ENCODE results near the gene FKBP1A.

FKBP1A gene

GRCh38 chr20:1382670-1383069 lies 10.2 kb downstream of the FKBP1A start:
- DNase-seq: no peak
- H3K23ac ChIP-seq (ENCODE audit: low read length in 2 of 2): no peak overlapping the region
- no peak overlapping the region for H3K27ac ChIP-seq (ENCODE audit: low read length, poor library complexity, severe bottlenecking)
- H2BK5ac ChIP-seq (ENCODE audit: low read depth, low read length, poor library complexity, severe bottlenecking): no peak overlapping the region
- no peaks in the 10 kb centered on the region for H3K27me3 ChIP-seq (ENCODE audit: control insufficient read depth in 1 of 2, insufficient read depth in 1 of 2, low read length in 2 of 2)
- no peaks in the 10 kb centered on the region for H3K9me3 ChIP-seq (ENCODE audit: control insufficient read depth, low read length)
- peak overlapping the region; percentile 76 for H3K9ac ChIP-seq (ENCODE audit: low read length)
- peaks cover 12% of the 10 kb centered on the region for H3K79me1 ChIP-seq (replicated peaks; ENCODE audit: low read length, poor library complexity, severe bottlenecking)
- no peak overlapping the region for H3K4ac ChIP-seq (ENCODE audit: low read depth in 1 of 2, low read length in 2 of 2)
- H3K4me2 ChIP-seq (ENCODE audit: low read length, poor library complexity, severe bottlenecking): no peak overlapping the region
- peaks cover 7 to 23% of the 10 kb centered on the region in 2 experiments for H3K36me3 ChIP-seq (ENCODE audit: control insufficient read depth in 1 of 2, insufficient read depth in 2 of 2, low read depth in 1 of 2, low read length in 2 of 2)
- peaks cover 12% of the 10 kb centered on the region for H3K4me1 ChIP-seq (ENCODE audit: control insufficient read depth, insufficient read depth, low read depth, low read length)
- no peak overlapping the region for H4K8ac ChIP-seq (ENCODE audit: low read length)
- no peak overlapping the region for H3K18ac ChIP-seq (ENCODE audit: low read depth in 1 of 2, low read length in 2 of 2)
- no peak overlapping the region for H2BK12ac ChIP-seq (ENCODE audit: low read length in 2 of 2)
- H2AFZ ChIP-seq (ENCODE audit: low read depth, low read length): no peak overlapping the region
- no peak overlapping the region for H4K91ac ChIP-seq (ENCODE audit: low read length)
- H2BK15ac ChIP-seq (ENCODE audit: low read depth, poor library complexity, severe bottlenecking): no peak overlapping the region
- H3K4me3 ChIP-seq (ENCODE audit: insufficient read depth in 1 of 2, low read depth in 1 of 2, low read length in 2 of 2): peak overlapping the region in 1 of 2 experiments; percentile 30
- no peak overlapping the region for H2BK120ac ChIP-seq (ENCODE audit: low read depth, low read length)
- H2AK5ac ChIP-seq (ENCODE audit: low read length, severe bottlenecking): no peak overlapping the region
- WGBS: 98% methylated on average over 4 of the region's 4 CpGs
- no peak overlapping the region for H3K14ac ChIP-seq (ENCODE audit: low read length in 2 of 2)

GRCh38 chr20:1381753-1382591 lies 10.9 kb downstream of the FKBP1A start:
- no peak overlapping the region for H2AK5ac ChIP-seq (ENCODE audit: low read length, severe bottlenecking)
- WGBS: 92% methylated on average over 4 of the region's 6 CpGs
- peak overlapping the region in 1 of 2 experiments; percentile 30 for H3K4me3 ChIP-seq (ENCODE audit: insufficient read depth in 1 of 2, low read depth in 1 of 2, low read length in 2 of 2)
- no peak overlapping the region for H3K27ac ChIP-seq (ENCODE audit: low read length, poor library complexity, severe bottlenecking)
- H4K91ac ChIP-seq (ENCODE audit: low read length): no peak overlapping the region
- peaks cover 16% of the 10 kb centered on the region for H3K4me1 ChIP-seq (ENCODE audit: control insufficient read depth, insufficient read depth, low read depth, low read length)
- no peak overlapping the region for H2BK5ac ChIP-seq (ENCODE audit: low read depth, low read length, poor library complexity, severe bottlenecking)
- H3K14ac ChIP-seq (ENCODE audit: low read length in 2 of 2): no peak overlapping the region
- peak overlapping the region; percentile 76 for H3K9ac ChIP-seq (ENCODE audit: low read length)
- no peak overlapping the region for H2AFZ ChIP-seq (ENCODE audit: low read depth, low read length)
- no peak overlapping the region for H3K4me2 ChIP-seq (ENCODE audit: low read length, poor library complexity, severe bottlenecking)
- no peak overlapping the region for H2BK15ac ChIP-seq (ENCODE audit: low read depth, poor library complexity, severe bottlenecking)
- no peaks in the 10 kb centered on the region for H3K27me3 ChIP-seq (ENCODE audit: control insufficient read depth in 1 of 2, insufficient read depth in 1 of 2, low read length in 2 of 2)
- H2BK12ac ChIP-seq (ENCODE audit: low read length in 2 of 2): no peak overlapping the region
- H3K36me3 ChIP-seq (ENCODE audit: control insufficient read depth in 1 of 2, insufficient read depth in 2 of 2, low read depth in 1 of 2, low read length in 2 of 2): peaks cover 7 to 23% of the 10 kb centered on the region in 2 experiments
- no peak overlapping the region for H2BK120ac ChIP-seq (ENCODE audit: low read depth, low read length)
- no peak overlapping the region for H3K23ac ChIP-seq (ENCODE audit: low read length in 2 of 2)
- H4K8ac ChIP-seq (ENCODE audit: low read length): no peak overlapping the region
- H3K18ac ChIP-seq (ENCODE audit: low read depth in 1 of 2, low read length in 2 of 2): no peak overlapping the region
- no peak for DNase-seq
- H3K79me1 ChIP-seq (replicated peaks; ENCODE audit: low read length, poor library complexity, severe bottlenecking): peaks cover 12% of the 10 kb centered on the region
- no peaks in the 10 kb centered on the region for H3K9me3 ChIP-seq (ENCODE audit: control insufficient read depth, low read length)
- H3K4ac ChIP-seq (ENCODE audit: low read depth in 1 of 2, low read length in 2 of 2): no peak overlapping the region

- Histone ChIP-seq H3K4me3 (ENCODE audit: insufficient read depth in 1 of 2, low read depth in 1 of 2, low read length in 2 of 2) (no peak overlapping the region), H3K23ac (ENCODE audit: low read length in 2 of 2) (no peak overlapping the region), H3K4ac (ENCODE audit: low read depth in 1 of 2, low read length in 2 of 2) (no peak overlapping the region), H3K27ac (ENCODE audit: low read length, poor library complexity, severe bottlenecking) (no peak overlapping the region), H4K91ac (ENCODE audit: low read length) (no peak overlapping the region), H2AK5ac (ENCODE audit: low read length, severe bottlenecking) (no peak overlapping the region), H3K36me3 (ENCODE audit: control insufficient read depth in 1 of 2, insufficient read depth in 2 of 2, low read depth in 1 of 2, low read length in 2 of 2) (peaks cover under 1 to 18% of the 10 kb centered on the region in 2 experiments), H3K4me2 (ENCODE audit: low read length, poor library complexity, severe bottlenecking) (no peak overlapping the region), H3K9ac (ENCODE audit: low read length) (no peak overlapping the region), H2BK120ac (ENCODE audit: low read depth, low read length) (no peak overlapping the region), H3K79me1 (replicated peaks; ENCODE audit: low read length, poor library complexity, severe bottlenecking) (peaks cover 10% of the 10 kb centered on the region), H4K8ac (ENCODE audit: low read length) (no peak overlapping the region), H2BK5ac (ENCODE audit: low read depth, low read length, poor library complexity, severe bottlenecking) (no peak overlapping the region), H2BK15ac (ENCODE audit: low read depth, poor library complexity, severe bottlenecking) (no peak overlapping the region), H2AFZ (ENCODE audit: low read depth, low read length) (no peak overlapping the region), H2BK12ac (ENCODE audit: low read length in 2 of 2) (no peak overlapping the region), H3K18ac (ENCODE audit: low read depth in 1 of 2, low read length in 2 of 2) (no peak overlapping the region), H3K4me1 (ENCODE audit: control insufficient read depth, insufficient read depth, low read depth, low read length) (peaks cover 23% of the 10 kb centered on the region), H3K27me3 (ENCODE audit: control insufficient read depth in 1 of 2, insufficient read depth in 1 of 2, low read length in 2 of 2) (no peaks in the 10 kb centered on the region), H3K9me3 (ENCODE audit: control insufficient read depth, low read length) (no peaks in the 10 kb centered on the region), H3K14ac (ENCODE audit: low read length in 2 of 2) (no peak overlapping the region)
- 93% methylated on average over 6 of the region's 6 CpGs for whole genome bisulfite sequencing
- no peak for DNase-seq
Measured at GRCh38 chr20:1378735-1379125, 14.1 kb downstream of the FKBP1A start.

DNA sequence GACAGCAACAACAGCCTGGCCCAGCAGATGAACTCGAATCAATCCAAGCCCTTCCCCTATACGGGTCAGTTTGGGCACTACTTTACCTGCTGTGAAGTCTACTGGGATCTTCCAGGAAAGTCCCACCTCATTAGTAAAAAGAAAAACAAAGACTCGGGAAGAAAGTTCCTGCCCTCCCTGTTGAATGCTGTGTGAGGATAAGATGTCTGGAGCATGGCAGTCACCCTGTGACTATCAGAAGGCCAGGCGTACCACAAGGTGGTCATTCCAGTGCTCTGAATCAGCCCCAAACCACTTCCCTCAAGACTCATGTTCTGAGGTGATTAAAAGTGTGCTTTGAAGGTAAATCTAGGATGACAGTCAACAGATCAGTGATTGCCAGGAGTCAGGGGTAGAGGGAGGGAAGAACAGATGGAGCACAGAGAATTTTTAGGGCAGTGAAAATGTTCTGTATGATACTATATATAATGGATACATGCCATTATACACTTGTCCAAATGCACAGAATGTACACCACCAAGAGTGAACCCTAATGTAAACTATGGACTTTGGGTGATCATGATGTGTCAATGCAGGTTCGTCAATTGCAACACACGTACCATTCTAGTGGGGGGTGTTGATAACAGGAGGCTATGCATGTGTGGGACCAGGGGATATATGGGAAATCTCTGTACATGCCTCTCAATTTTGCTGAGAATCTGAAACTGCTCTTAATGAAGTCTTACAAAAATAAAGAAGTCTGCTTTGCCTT lies 14.7 kb downstream of the FKBP1A start:
- no peak overlapping the region for H2BK15ac ChIP-seq (ENCODE audit: low read depth, poor library complexity, severe bottlenecking)
- H3K36me3 ChIP-seq (ENCODE audit: control insufficient read depth in 1 of 2, insufficient read depth in 2 of 2, low read depth in 1 of 2, low read length in 2 of 2): peaks cover 4 to 23% of the 10 kb centered on the region in 2 experiments
- no peak overlapping the region for H3K14ac ChIP-seq (ENCODE audit: low read length in 2 of 2)
- H3K27ac ChIP-seq (ENCODE audit: low read length, poor library complexity, severe bottlenecking): peak overlapping the region; percentile 57
- no peak overlapping the region for H2AFZ ChIP-seq (ENCODE audit: low read depth, low read length)
- no peak overlapping the region for H4K91ac ChIP-seq (ENCODE audit: low read length)
- no peak overlapping the region for H3K4me3 ChIP-seq (ENCODE audit: insufficient read depth in 1 of 2, low read depth in 1 of 2, low read length in 2 of 2)
- no peak overlapping the region for H3K9ac ChIP-seq (ENCODE audit: low read length)
- H2BK12ac ChIP-seq (ENCODE audit: low read length in 2 of 2): no peak overlapping the region
- H2BK120ac ChIP-seq (ENCODE audit: low read depth, low read length): no peak overlapping the region
- H2AK5ac ChIP-seq (ENCODE audit: low read length, severe bottlenecking): no peak overlapping the region
- H2BK5ac ChIP-seq (ENCODE audit: low read depth, low read length, poor library complexity, severe bottlenecking): no peak overlapping the region
- H3K4me2 ChIP-seq (ENCODE audit: low read length, poor library complexity, severe bottlenecking): no peak overlapping the region
- H4K8ac ChIP-seq (ENCODE audit: low read length): no peak overlapping the region
- H3K23ac ChIP-seq (ENCODE audit: low read length in 2 of 2): peak overlapping the region in 1 of 2 experiments; percentile 94
- no peak overlapping the region for H3K4ac ChIP-seq (ENCODE audit: low read depth in 1 of 2, low read length in 2 of 2)
- peaks cover 23% of the 10 kb centered on the region for H3K4me1 ChIP-seq (ENCODE audit: control insufficient read depth, insufficient read depth, low read depth, low read length)
- H3K9me3 ChIP-seq (ENCODE audit: control insufficient read depth, low read length): no peaks in the 10 kb centered on the region
- no peaks in the 10 kb centered on the region for H3K27me3 ChIP-seq (ENCODE audit: control insufficient read depth in 1 of 2, insufficient read depth in 1 of 2, low read length in 2 of 2)
- H3K79me1 ChIP-seq (replicated peaks; ENCODE audit: low read length, poor library complexity, severe bottlenecking): peaks cover 12% of the 10 kb centered on the region
- 56% methylated on average over 5 of the region's 6 CpGs for WGBS
- peak; percentile 43 for DNase-seq
- H3K18ac ChIP-seq (ENCODE audit: low read depth in 1 of 2, low read length in 2 of 2): peak overlapping the region in 1 of 2 experiments; percentile 48
